Activated B cell treated with CpG ODN at 0.5 μM for 24 hours (primary cell): Measurements from ENCODE around the gene ZNF322. TPM values are rescaled to one million over a fixed set of nuclear protein-coding genes. Genes with fewer than 3 reads are reported as not detected.
A peak's percentile ranks its signal among the peaks of the same experiment; 100 is the strongest.

Experiments used
- ATAC-seq: fragments of 200-7000 bp; cut with Tn5 transposase; one replicate; pipeline ENCODE4 v1.10.0; 2021; ENCODE audit warnings: low read depth, mild to moderate bottlenecking, moderate library complexity
- CTCF ChIA-PET: fragments of 350-600 bp; sonication (Branson Sonifier 250); formaldehyde crosslinking; loops from one replicate; lab custom pipeline; 2021; ENCODE audit warnings: antibody characterized with exemption; lab: Charles Lee
- POLR2A ChIA-PET: fragments of 350-600 bp; sonication (Branson Sonifier 250); formaldehyde crosslinking; loops from one replicate; lab custom pipeline; 2021; ENCODE audit warnings: antibody characterized with exemption; lab: Charles Lee
- DNase-seq: peaks from one replicate; pipeline ENCODE4 v3.0.0; 2022
- H3K27ac Mint-ChIP-seq: one replicate; pipeline ENCODE4 v1.8.0; 2020; ENCODE audit warnings: mixed read lengths
- H3K27me3 Mint-ChIP-seq: one replicate; pipeline ENCODE4 v1.8.0; 2021; ENCODE audit warnings: mixed read lengths
- H3K36me3 Mint-ChIP-seq: one replicate; pipeline ENCODE4 v1.8.0; 2021; ENCODE audit warnings: low read depth, mixed read lengths
- H3K4me1 Mint-ChIP-seq: one replicate; pipeline ENCODE4 v1.8.0; 2021; ENCODE audit warnings: mixed read lengths
- H3K4me3 Mint-ChIP-seq: one replicate; pipeline ENCODE4 v1.8.0; 2020; ENCODE audit warnings: mild to moderate bottlenecking, mixed read lengths
- H3K9me3 Mint-ChIP-seq: one replicate; pipeline ENCODE4 v1.8.0; 2020; ENCODE audit warnings: mixed read lengths
- CTCF ChIP-seq: fragments of 200-600 bp; IDR thresholded peaks from one replicate; pipeline ENCODE4 v1.8.0; 2022; ENCODE audit warnings: antibody characterized with exemption, mild to moderate bottlenecking
- intact Hi-C: fragments of 100-400 bp; cut with micrococcal nuclease; formaldehyde crosslinking; loops from one replicate; pipeline ENCODE4 v1.15.1; 2024
- total RNA-seq: library from RNA; stranded (reverse); gene quantifications from 2 replicates; pipeline ENCODE4 v1.2.3, GENCODE V29; 2022

ZNF322 gene
- total RNA-seq, 1 donor from 2014 or later = 20.4 TPM

GRCh38 chr6:26613689-26614683 is 45.6 kb downstream of the ZNF322 start:
- Mint-ChIP-seq H3K9me3 (peaks cover 2% of the 10 kb centered on the region), H3K4me3 (peak overlapping the region; percentile 74), H3K4me1 (peaks cover 19% of the 10 kb centered on the region), H3K36me3 (peaks cover 2% of the 10 kb centered on the region), H3K27ac (no peak overlapping the region), H3K27me3 (peaks cover 34% of the 10 kb centered on the region)
- ATAC-seq (no peak), DNase-seq (no peak)
- no peak for TF ChIP-seq CTCF
- intact Hi-C loops = no loop called here
- CTCF ChIA-PET = no interaction called here
- POLR2A ChIA-PET = no interaction called here

- Mint-ChIP-seq H3K36me3 (peaks cover 2% of the 10 kb centered on the region), H3K4me3 (no peak overlapping the region), H3K9me3 (peaks cover 2% of the 10 kb centered on the region), H3K4me1 (peaks cover 19% of the 10 kb centered on the region), H3K27ac (no peak overlapping the region), H3K27me3 (peaks cover 34% of the 10 kb centered on the region)
- ATAC-seq (no peak), DNase-seq (no peak)
- no peak for TF ChIP-seq CTCF
- ChIA-PET POLR2A (no interaction called here), CTCF (no interaction called here)
- intact Hi-C loops = no loop called here
These were observed 46.3 kb downstream of the ZNF322 start for GRCh38 chr6:26613201-26613600.

- Mint-ChIP-seq H3K36me3 (peaks cover 2% of the 10 kb centered on the region), H3K27ac (no peak overlapping the region), H3K4me1 (peaks cover 19% of the 10 kb centered on the region), H3K4me3 (no peak overlapping the region), H3K27me3 (peaks cover 34% of the 10 kb centered on the region), H3K9me3 (peaks cover 2% of the 10 kb centered on the region)
- ChIA-PET CTCF (no interaction called here), POLR2A (no interaction called here)
- DNase-seq (no peak), ATAC-seq (no peak)
- no peak for TF ChIP-seq CTCF
- intact Hi-C loops = no loop called here
These were observed 47.9 kb downstream of the ZNF322 start for GRCh38 chr6:26611599-26611998.

- peaks cover 26% of the 10 kb centered on the region for H3K27me3 Mint-ChIP-seq
- CTCF ChIA-PET = interaction anchor here (1.1 kb wide), 1 partner anchor 14 kb away, joined by 3 read pairs; no protein-coding TSS in a partner anchor
- no peak for TF ChIP-seq CTCF
These were observed 50.1 kb downstream of the ZNF322 start for GRCh38 chr6:26609463-26609862.

More at GRCh38 chr6:26609463-26609862, 50.1 kb downstream of the ZNF322 start:
- H3K36me3 Mint-ChIP-seq = no peaks in the 10 kb centered on the region
- no peak overlapping the region for H3K27ac Mint-ChIP-seq
- H3K4me1 Mint-ChIP-seq = peaks cover 12% of the 10 kb centered on the region
- ATAC-seq (no peak), DNase-seq (no peak)
- H3K4me3 Mint-ChIP-seq = no peak overlapping the region
- intact Hi-C loops = loop anchor here (5.0 kb wide), 1 partner anchor 548 kb away; no protein-coding TSS in a partner anchor
- POLR2A ChIA-PET = no interaction called here
- no peaks in the 10 kb centered on the region for H3K9me3 Mint-ChIP-seq
